Measurements from ENCODE around the gene TPM2.

TPM2 gene

GRCh38 chr9:35673132-35674024 is 16.3 kb downstream of the TPM2 start, which contains the start of gene CA9:
CA9 (plus strand) TSS chr9:35673928; CDS start chr9:35673960, 32 bp downstream.
- no peak for DNase-seq

GRCh38 chr9:35669331-35670145 is 20.2 kb downstream of the TPM2 start:
- no peak for DNase-seq

- DNase-seq, result no peak
Measured at GRCh38 chr9:35667939-35668338, 21.8 kb downstream of the TPM2 start.

GRCh38 chr9:35666549-35666948 is 23.2 kb downstream of the TPM2 start:
- DNase-seq, result no peak

GRCh38 chr9:35666045-35666444 is 23.7 kb downstream of the TPM2 start:
- DNase-seq, result no peak

- DNase-seq, result no peak
Measured at GRCh38 chr9:35665471-35665818, 24.3 kb downstream of the TPM2 start.

GRCh38 chr9:35664531-35665470 is 24.9 kb downstream of the TPM2 start, which contains the start of gene ARHGEF39:
ARHGEF39 (minus strand) TSS chr9:35665195; CDS start chr9:35665169, 26 bp downstream.
- peak; percentile 39 to 57 for DNase-seq

GRCh38 chr9:35662437-35662836 is 27.3 kb downstream of the TPM2 start:
- no peak for DNase-seq

GRCh38 chr9:35661756-35662350 is 27.9 kb downstream of the TPM2 start:
- peak in 1 of 2 donors; percentile 30 for DNase-seq

GRCh38 chr9:35660966-35661415 is 28.7 kb downstream of the TPM2 start:
- no peak for DNase-seq

- no peak for DNase-seq
Measured at GRCh38 chr9:35659340-35659739, 30.4 kb downstream of the TPM2 start.

- DNase-seq, result no peak
Measured at GRCh38 chr9:35658968-35659220, 30.8 kb downstream of the TPM2 start.

GRCh38 chr9:35658137-35658967 is 31.4 kb downstream of the TPM2 start, which contains the start of gene CCDC107:
CCDC107 (plus strand) TSS chr9:35658292; CDS start chr9:35658380, 88 bp downstream.
- peak; percentile 79 to 87 for DNase-seq

GRCh38 chr9:35657546-35658136 is 32.1 kb downstream of the TPM2 start, which contains the start of gene RMRP:
RMRP (minus strand) TSS chr9:35658019.
- DNase-seq, result peak; percentile 92 to 95

GRCh38 chr9:35656831-35657545 is 32.7 kb downstream of the TPM2 start:
- no peak for DNase-seq

GRCh38 chr9:35656348-35656747 is 33.4 kb downstream of the TPM2 start:
- no peak for DNase-seq

GRCh38 chr9:35653611-35654010 is 36.1 kb downstream of the TPM2 start:
- DNase-seq, result no peak

- no peak for DNase-seq
Measured at GRCh38 chr9:35652829-35653209, 36.9 kb downstream of the TPM2 start.

- DNase-seq, result no peak
Measured at GRCh38 chr9:35651956-35652828, 37.5 kb downstream of the TPM2 start.
